Limb (tissue), 2 donors: ENCODE measurements around the gene PLEKHO2.

Experiments used
- DNase-seq, 2 donors: peaks; one replicate each; pipeline ENCODE4 v3.0.0-alpha.2; 2016; ENCODE audit errors: extremely low spot score in 2 of 2

Gene PLEKHO2

DNA sequence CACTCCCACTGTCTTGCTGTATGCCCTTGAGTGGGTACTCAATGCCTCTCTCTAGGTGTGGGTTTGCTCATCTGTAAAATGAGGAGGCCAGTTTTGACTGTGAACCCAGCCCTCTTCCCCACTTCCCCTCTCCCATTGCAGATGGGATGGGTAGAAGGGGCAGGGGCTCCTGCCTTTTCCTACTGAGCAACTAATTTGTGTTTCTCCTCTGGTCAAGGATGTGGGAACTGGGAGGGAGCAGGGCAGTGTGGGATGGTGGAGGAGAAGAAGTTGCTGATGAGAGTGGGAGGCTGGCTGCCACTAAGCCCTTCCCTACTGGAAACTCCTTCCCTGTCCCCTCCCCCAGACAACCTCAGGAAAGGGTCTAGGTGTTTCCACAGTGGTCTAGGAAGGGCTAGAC lies 49.8 kb downstream of the PLEKHO2 start:
- DNase-seq, result no peak

DNA sequence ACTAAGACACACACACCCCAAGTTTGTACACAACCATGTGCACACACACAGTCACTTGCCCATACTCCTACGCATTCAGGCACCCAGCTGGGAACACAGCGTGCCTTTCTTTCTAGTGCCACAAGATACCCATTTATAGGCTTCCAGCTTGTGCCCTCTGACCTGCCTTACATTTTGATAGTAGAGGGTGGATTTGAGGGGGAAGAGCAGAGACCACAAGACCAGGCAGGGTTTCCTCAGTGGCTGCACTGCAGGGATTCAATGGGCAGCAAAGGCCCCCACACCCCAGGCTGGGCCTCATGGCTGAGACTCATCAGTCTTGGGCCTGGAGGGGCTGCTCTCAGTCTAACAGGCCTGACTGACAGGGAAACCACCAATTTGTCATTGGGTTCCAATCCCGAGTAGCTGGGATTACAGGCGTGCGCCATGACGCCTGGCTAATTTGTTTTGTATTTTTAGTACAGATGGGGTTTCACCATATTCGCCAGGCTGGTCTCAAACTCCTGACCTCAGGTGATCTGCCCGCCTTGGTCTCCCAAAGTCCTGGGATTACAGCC lies 51.2 kb downstream of the PLEKHO2 start:
- no peak for DNase-seq

GRCh38 chr15:64893481-64894394 lies 52.0 kb downstream of the PLEKHO2 start:
- DNase-seq, result peak; percentile 91 to 98

DNA sequence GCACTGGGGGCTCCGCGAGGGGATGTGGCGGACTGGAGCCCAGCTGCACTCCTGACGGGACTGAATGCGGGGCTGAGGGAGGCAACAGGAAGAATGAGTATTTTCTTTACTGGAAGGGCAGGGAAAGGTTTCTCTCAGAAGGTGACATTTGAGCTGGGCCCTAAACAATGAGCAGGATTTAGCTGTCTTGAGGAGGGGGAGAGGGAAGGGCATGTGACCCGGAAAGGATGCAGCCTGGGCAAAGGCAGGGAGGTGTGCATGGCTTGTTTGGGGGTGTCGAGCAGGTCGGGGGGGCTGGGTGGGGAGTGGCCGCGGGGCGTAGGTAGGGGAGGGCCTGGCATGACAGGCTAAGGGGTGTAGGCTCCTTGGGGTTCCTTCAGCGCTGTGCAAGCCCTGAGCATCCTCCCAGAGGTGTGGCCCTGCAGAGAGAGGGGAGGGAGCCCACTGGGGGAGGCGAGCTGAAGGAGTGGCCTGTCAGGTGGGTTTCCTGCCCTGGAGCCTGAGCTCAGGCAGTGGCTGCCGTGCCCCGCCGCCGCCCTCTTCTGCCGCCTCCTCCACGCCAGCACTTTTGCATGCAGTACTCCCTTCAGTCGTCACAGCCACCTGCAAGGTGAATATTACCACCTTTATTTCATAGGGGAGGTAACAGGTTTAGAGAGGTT lies 52.8 kb downstream of the PLEKHO2 start:
- peak in 1 of 2 donors; percentile 56 for DNase-seq

DNA sequence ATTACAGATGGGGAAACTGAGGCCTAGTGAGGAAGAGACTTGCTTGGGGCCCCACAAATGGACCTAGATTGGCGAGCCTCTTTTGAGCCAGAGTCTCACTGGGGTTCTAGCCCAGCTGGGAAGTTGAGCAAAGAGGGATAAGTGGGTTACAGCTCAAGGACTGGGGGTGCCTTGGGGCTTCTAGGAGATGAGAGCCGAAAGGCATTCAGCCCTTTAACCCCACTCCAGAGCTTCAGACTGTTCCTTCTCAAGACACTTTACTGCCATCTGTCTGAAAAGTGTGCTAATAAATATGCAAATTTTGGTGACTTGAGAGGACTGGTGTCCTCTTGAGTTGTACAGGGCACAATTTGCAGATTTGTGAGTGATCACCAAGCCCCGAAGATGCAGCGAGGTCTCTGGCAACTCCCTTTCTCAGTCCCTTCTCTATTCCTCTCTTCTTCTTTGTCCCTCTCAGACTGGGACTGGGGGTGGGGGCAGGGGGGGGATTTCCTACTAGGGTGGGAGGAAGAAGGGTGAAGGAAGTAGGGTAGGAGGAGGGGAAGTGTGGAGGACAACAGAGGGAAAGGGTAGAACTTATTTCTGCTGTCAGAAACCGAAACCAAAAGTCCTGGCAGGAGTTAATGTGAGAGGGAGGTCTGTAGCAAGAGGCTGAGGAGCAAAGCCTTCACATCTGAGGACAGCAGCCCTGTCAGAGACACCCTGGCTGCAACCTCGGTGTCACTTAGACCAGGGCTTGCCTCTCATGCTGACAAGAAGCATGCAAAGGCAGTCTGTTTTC lies 53.8 kb downstream of the PLEKHO2 start:
- no peak for DNase-seq

- DNase-seq, result no peak
These were observed 54.8 kb downstream of the PLEKHO2 start for GRCh38 chr15:64896371-64897069.

GRCh38 chr15:64897345-64897985 lies 55.8 kb downstream of the PLEKHO2 start:
- DNase-seq, result no peak

GRCh38 chr15:64898406-64898805 lies 56.7 kb downstream of the PLEKHO2 start:
- no peak for DNase-seq

DNA sequence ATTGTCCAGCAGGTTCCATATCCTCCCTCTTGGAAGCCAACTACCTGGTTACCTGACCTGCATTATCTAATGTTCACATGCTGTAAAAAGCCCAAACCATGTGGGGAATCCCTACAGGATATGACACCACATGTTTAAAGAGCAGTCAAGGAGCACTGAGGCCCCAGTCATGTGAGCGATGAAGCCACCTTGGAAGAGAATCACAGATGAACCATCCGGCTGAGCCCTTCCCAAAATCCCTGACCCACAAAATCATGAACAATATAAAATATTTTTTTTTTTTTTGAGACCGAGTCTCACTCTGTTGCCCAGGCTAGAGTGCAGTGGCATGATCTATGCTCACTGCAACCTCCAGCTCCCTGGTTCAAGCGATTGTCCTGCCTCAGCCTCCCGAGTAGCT lies 59.4 kb downstream of the PLEKHO2 start:
- DNase-seq, result no peak

- DNase-seq, result no peak
These were observed 60.2 kb downstream of the PLEKHO2 start for GRCh38 chr15:64901914-64902313.

- no peak for DNase-seq
These were observed 61.1 kb downstream of the PLEKHO2 start for GRCh38 chr15:64902863-64903262.

GRCh38 chr15:64903326-64903950 lies 61.7 kb downstream of the PLEKHO2 start:
- no peak for DNase-seq

GRCh38 chr15:64904189-64904588 lies 62.5 kb downstream of the PLEKHO2 start:
- no peak for DNase-seq

GRCh38 chr15:64905119-64905831 lies 63.6 kb downstream of the PLEKHO2 start:
- peak; percentile 69 to 85 for DNase-seq

DNA sequence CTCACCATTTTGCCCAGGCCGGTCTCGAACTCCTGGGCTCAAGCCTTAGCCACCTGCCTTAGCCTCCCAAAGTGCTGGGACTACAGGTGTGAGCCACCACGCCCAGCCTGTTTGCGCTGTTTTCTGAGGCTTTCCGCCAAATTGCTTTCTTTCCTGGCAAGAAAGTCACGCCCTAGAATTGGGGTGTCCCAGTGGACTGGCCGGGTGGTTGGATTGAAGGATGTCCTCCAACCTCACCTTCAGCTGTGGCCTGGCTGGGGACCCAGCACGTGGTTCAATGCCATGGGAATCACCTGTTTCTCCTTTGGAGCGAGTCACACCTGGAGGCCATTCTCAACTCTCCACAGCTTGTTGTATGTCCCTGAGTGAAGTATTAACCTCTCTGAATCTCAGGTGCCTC lies 64.2 kb downstream of the PLEKHO2 start:
- no peak for DNase-seq

DNA sequence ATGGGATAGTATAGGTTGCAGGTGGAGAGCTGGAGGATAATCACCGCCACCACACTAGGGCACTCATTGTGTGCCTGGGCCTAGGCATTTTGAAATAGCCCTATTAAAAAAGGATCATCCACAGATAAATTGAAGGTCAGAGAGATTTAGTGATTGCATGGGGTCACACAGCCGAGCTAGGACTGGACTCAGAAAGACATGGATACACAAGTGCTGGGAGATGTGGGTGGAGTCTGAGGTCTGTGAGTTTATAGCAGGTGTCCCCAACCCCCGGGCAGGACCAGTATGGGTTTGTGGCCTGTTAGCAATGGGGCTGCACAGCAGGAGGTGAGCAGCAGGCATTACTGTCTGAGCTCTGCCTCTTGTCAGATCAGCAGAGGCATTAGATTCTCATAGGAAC lies 64.7 kb downstream of the PLEKHO2 start:
- no peak for DNase-seq

GRCh38 chr15:64907991-64908390 lies 66.3 kb downstream of the PLEKHO2 start:
- DNase-seq, result no peak

GRCh38 chr15:64909546-64909945 lies 67.8 kb downstream of the PLEKHO2 start:
- DNase-seq, result no peak
